ENCODE data around the gene GRK4. TPM values are rescaled to one million over a fixed set of nuclear protein-coding genes. Genes with fewer than 3 reads are reported as not detected.

GRK4 gene
- total RNA-seq, 1 donor from 2014 or later, result 1.3 TPM

DNA sequence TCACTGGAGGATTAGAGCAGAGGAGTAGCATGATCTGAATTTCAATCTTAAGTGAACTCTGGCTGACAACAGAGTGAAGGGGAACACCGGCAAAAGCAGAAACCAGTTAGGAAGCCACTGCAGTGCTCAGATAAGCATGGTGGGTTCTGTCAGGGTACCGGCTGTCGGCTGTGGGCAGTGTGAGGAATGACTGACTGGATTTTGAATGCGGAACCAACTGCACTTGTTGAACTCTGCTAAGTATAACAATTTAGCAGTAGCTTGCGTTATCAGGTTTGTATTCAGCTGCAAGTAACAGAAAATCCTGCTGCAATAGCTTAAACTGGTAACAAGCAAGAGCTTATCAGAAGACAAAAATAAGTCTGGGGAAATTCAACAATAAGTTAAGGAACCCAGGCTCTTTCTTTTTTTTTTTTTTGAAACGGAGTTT, 116.3 kb downstream of the GRK4 start:
- Histone ChIP-seq H4K20me1 (ENCODE audit: low read depth) (peaks cover 79% of the 10 kb centered on the region), H2AFZ (replicated peaks) (no peak overlapping the region)

DNA sequence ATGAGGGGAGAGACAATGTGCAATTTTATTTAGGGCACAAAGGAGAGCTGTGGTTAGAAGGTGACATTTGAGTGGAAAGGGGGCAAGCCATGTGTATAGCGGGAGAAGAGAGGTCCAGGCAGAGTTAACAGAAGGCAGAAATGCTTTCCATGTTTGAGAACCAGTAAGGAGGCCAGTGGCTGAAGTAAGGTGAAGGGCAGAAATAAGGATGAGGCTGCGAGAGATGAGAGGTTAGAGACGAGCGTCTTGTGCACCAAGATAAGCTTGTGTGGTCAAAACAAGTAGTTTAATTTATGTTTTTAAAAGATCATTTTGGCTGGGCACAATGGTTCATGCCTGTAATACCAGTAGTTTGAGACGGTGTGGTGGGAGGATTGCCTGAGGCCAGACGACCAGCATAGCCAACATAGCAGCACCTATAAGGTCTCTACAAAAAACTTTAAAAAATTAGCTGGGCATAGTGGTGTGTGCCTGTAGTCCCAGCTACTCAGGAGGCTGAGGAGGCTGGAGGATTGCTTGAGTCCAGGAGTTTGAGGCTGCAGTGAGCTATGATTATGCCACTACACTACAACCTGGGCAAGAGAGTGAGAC, 119.6 kb downstream of the GRK4 start:
- no peaks in the 10 kb centered on the region for H3K9me3 Mint-ChIP-seq
- Histone ChIP-seq H3K9me3 (ENCODE audit: low read depth) (no peaks in the 10 kb centered on the region), H3K27ac (no peak overlapping the region), H3K79me2 (ENCODE audit: low read depth) (peaks cover 96% of the 10 kb centered on the region), H4K20me1 (ENCODE audit: low read depth) (peaks cover 68% of the 10 kb centered on the region), H3F3A (ENCODE audit: low read depth) (no peaks in the 10 kb centered on the region), H3K4me2 (no peak overlapping the region), H3K36me3 (no peaks in the 10 kb centered on the region), H3K27me3 (no peaks in the 10 kb centered on the region), H3K9ac (no peak overlapping the region), H3K4me3 (no peak overlapping the region), H3K4me1 (no peaks in the 10 kb centered on the region), H2AFZ (replicated peaks) (no peak overlapping the region)
- peaks cover 13% of the 10 kb centered on the region for H3K36me3 Mint-ChIP-seq
- no peak overlapping the region for H3K4me3 Mint-ChIP-seq
- no peak for TF ChIP-seq EZH2 (IDR thresholded peaks at IDR 0.05)
- TF ChIP-seq EZH2phosphoT487 (IDR thresholded peaks at IDR 0.05), result no peak
- H3K4me1 Mint-ChIP-seq, result peaks cover 2% of the 10 kb centered on the region
- H3K27me3 Mint-ChIP-seq (ENCODE audit: insufficient read depth, low read depth), result no peaks in the 10 kb centered on the region
- DNase-seq (ENCODE audit: low spot score), result no peak
- no peak overlapping the region for H3K27ac Mint-ChIP-seq

More for the DNA sequence above, 116.3 kb downstream of the GRK4 start:
- no peak for TF ChIP-seq EZH2 (IDR thresholded peaks at IDR 0.05)
- TF ChIP-seq, protein P1, sequence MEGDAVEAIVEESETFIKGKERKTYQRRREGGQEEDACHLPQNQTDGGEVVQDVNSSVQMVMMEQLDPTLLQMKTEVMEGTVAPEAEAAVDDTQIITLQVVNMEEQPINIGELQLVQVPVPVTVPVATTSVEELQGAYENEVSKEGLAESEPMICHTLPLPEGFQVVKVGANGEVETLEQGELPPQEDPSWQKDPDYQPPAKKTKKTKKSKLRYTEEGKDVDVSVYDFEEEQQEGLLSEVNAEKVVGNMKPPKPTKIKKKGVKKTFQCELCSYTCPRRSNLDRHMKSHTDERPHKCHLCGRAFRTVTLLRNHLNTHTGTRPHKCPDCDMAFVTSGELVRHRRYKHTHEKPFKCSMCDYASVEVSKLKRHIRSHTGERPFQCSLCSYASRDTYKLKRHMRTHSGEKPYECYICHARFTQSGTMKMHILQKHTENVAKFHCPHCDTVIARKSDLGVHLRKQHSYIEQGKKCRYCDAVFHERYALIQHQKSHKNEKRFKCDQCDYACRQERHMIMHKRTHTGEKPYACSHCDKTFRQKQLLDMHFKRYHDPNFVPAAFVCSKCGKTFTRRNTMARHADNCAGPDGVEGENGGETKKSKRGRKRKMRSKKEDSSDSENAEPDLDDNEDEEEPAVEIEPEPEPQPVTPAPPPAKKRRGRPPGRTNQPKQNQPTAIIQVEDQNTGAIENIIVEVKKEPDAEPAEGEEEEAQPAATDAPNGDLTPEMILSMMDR (IDR thresholded peaks at IDR 0.05), result no peak
- TF ChIP-seq EZH2phosphoT487 (IDR thresholded peaks at IDR 0.05), result no peak
- no peak for DNase-seq (ENCODE audit: low spot score)
- Histone ChIP-seq H3K36me3 (no peaks in the 10 kb centered on the region), H3K27ac (no peak overlapping the region), H3K4me3 (no peak overlapping the region), H3K9me3 (ENCODE audit: low read depth) (no peaks in the 10 kb centered on the region), H3F3A (ENCODE audit: low read depth) (peaks cover 12% of the 10 kb centered on the region), H3K4me1 (peaks cover 9% of the 10 kb centered on the region), H3K4me2 (no peak overlapping the region), H3K9ac (no peak overlapping the region), H3K79me2 (ENCODE audit: low read depth) (peaks cover 98% of the 10 kb centered on the region), H3K27me3 (no peaks in the 10 kb centered on the region)
- no peak overlapping the region for H3K4me3 Mint-ChIP-seq
- no peak overlapping the region for H3K27ac Mint-ChIP-seq
- H3K9me3 Mint-ChIP-seq, result no peaks in the 10 kb centered on the region
- H3K27me3 Mint-ChIP-seq (ENCODE audit: insufficient read depth, low read depth), result no peaks in the 10 kb centered on the region
- H3K36me3 Mint-ChIP-seq, result peaks cover 8% of the 10 kb centered on the region
- H3K4me1 Mint-ChIP-seq, result peaks cover 15% of the 10 kb centered on the region

DNA sequence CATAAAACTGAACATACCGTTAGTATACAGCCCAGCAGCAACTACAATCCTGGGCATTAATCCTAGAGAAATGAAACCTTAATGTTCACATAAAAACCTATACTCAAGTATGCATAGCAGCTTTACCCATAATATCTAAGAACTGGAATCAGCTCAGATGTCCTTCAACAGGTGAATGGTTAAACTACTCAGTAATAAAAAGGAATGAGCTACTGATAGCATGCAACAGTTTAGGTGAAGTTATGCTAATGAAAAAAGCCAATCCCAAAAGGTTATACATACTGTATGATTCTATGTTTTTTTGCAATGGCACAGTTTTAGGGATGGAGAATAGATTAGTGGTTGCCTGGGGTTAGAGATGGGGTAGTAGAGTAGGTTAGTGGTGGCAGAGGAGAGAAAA, 120.4 kb downstream of the GRK4 start:
- DNase-seq (ENCODE audit: low spot score), result no peak
- no peak overlapping the region for H3K4me3 ChIP-seq
- H3K27ac Mint-ChIP-seq, result no peak overlapping the region

More for the DNA sequence above, 120.4 kb downstream of the GRK4 start:
- no peaks in the 10 kb centered on the region for H3K9me3 ChIP-seq (ENCODE audit: low read depth)
- H2AFZ ChIP-seq (replicated peaks), result no peak overlapping the region
- peaks cover 61% of the 10 kb centered on the region for H4K20me1 ChIP-seq (ENCODE audit: low read depth)
- Mint-ChIP-seq H3K36me3 (peaks cover 17% of the 10 kb centered on the region), H3K27me3 (ENCODE audit: insufficient read depth, low read depth) (no peaks in the 10 kb centered on the region), H3K4me1 (no peaks in the 10 kb centered on the region), H3K9me3 (no peaks in the 10 kb centered on the region), H3K4me3 (no peak overlapping the region)
- peaks cover 6% of the 10 kb centered on the region for H3K36me3 ChIP-seq
- no peak overlapping the region for H3K27ac ChIP-seq
- H3K27me3 ChIP-seq, result no peaks in the 10 kb centered on the region
- H3K9ac ChIP-seq, result no peak overlapping the region
- TF ChIP-seq, protein P1 (IDR thresholded peaks at IDR 0.05), result no peak
- no peak for TF ChIP-seq EZH2phosphoT487 (IDR thresholded peaks at IDR 0.05)
- TF ChIP-seq EZH2 (IDR thresholded peaks at IDR 0.05), result no peak
- peaks cover 88% of the 10 kb centered on the region for H3K79me2 ChIP-seq (ENCODE audit: low read depth)
- no peaks in the 10 kb centered on the region for H3F3A ChIP-seq (ENCODE audit: low read depth)
- H3K4me1 ChIP-seq, result no peaks in the 10 kb centered on the region
- H3K4me2 ChIP-seq, result no peak overlapping the region
